Adrenal gland (tissue), 12 donors: ENCODE results near the gene EIF5B. TPM values are rescaled to one million over a fixed set of nuclear protein-coding genes. Genes with fewer than 3 reads are reported as not detected.

Experiments
- DNase-seq, 7 donors: peaks; one replicate each; pipeline ENCODE4 v3.0.0-alpha.2; 2019 to 2020
- H3K27ac ChIP-seq, 5 donors: fragments of 200-600 bp; sonication (generic) in 4 of 5; 1 replicate in 3 of 5; 2 replicates in 2 of 5; pipeline versions ENCODE4 v1.5.1 to v1.8.0; 2016 to 2020; ENCODE audit warnings: mild to moderate bottlenecking in 1 of 5
- H3K27me3 ChIP-seq: fragments of 200-600 bp; 2 replicates; pipeline ENCODE4 v1.8.0; 2021
- H3K36me3 ChIP-seq, 2 donors: fragments of 200-600 bp; replicated peaks in 1 of 2; 1 replicate in 1 of 2; 2 replicates in 1 of 2; pipeline versions ENCODE4 v1.5.1 to v1.8.0; 2018 to 2022
- H3K4me1 ChIP-seq, 2 donors: fragments of 200-600 bp; replicated peaks in 1 of 2; 1 replicate in 1 of 2; 2 replicates in 1 of 2; pipeline versions ENCODE4 v1.5.1 to v1.8.0; 2018 to 2021
- H3K4me3 ChIP-seq, 4 donors: fragments of 200-600 bp; sonication (generic) in 3 of 4; one replicate each; pipeline ENCODE4 v1.5.1; 2016 to 2018
- H3K9me3 ChIP-seq, 3 donors: fragments of 200-600 bp; sonication (generic) in 1 of 3; replicated peaks in 1 of 3; 1 replicate in 2 of 3; 2 replicates in 1 of 3; pipeline versions ENCODE4 v1.5.1 to v1.8.0; 2016 to 2021
- POLR2A ChIP-seq, 2 donors: fragments of 450-650 bp; IDR thresholded peaks; one replicate each; pipeline ENCODE4 v1.6.1; 2017; ENCODE audit warnings: antibody characterized with exemption in 2 of 2, mild to moderate bottlenecking in 2 of 2, moderate library complexity in 1 of 2
- WGBS, 4 donors: extraction: QIAGEN DNeasy Blood & Tissue Kit in 2 of 4; methylation state at CpG; one replicate each; pipeline versions ENCODE4 v1.1.5 to v1.1.7; 2013 to 2017; 5-methylcytosine and 5-hydroxymethylcytosine counted together
- intact Hi-C, 2 donors: fragments of 100-400 bp; cut with DNase I; formaldehyde crosslinking; loops; one replicate each; pipeline versions ENCODE4 v1.14.1 to v1.15.0; 2022 to 2023
- polyA plus RNA-seq, 3 donors: library from polyadenylated mRNA; stranded (reverse); fragments of 200-250 nt in 2 of 3; fragments of 350-450 nt in 1 of 3; fragmentation: Illumina TruSeq in 1 of 3; extraction: RNeasy Lipid Tissue Mini Kit (QIAGEN cat#74804) in 1 of 3; gene quantifications; one replicate each; pipeline ENCODE4 v1.2.3, GENCODE V29; 2013 to 2014
- total RNA-seq, 9 donors: library from RNA; depleted of rRNA in 4 of 9; stranded (reverse); fragments of >200 nt in 4 of 9; fragments of 120-200 nt in 1 of 9; fragmentation: NEBNext Ultra II Directional in 1 of 9; extraction: Animal tissue kit (Norgen Biotek cat#: 25700) in 1 of 9; gene quantifications; one replicate each; pipeline versions ENCODE4 v1.1.0 to v1.2.4, GENCODE V29; 2013 to 2023
- TF ChIP-seq, protein P1 (sequence below), 6 experiments: fragments of 450-650 bp in 4 of 6; fragments of 200-600 bp in 2 of 6; sonication (generic) in 1 of 6; IDR thresholded peaks; 1 replicate in 5 of 6; 2 replicates in 1 of 6; pipeline versions ENCODE4 v1.5.1 to v1.8.0; 2016 to 2021; ENCODE audit warnings: antibody characterized with exemption in 6 of 6, mild to moderate bottlenecking in 2 of 6, moderate library complexity in 1 of 6
- donor health status: healthy with polysubstance abuse.
- donor health status: Bipolar disorder and iron deficiency.
- donor health status: DM: yes; HTN: yes; CAD: no.
- donor health status: DM: no; HTN: no; CAD: no.
- donor health status: DM: no; HTN: no; CAD: no.
- donor health status: DM: yes; HTN: yes; CAD: no.

The EIF5B gene
- total and polyA plus RNA-seq, 12 donors, result 11.1 to 71.3 (median 27.4) TPM

DNA sequence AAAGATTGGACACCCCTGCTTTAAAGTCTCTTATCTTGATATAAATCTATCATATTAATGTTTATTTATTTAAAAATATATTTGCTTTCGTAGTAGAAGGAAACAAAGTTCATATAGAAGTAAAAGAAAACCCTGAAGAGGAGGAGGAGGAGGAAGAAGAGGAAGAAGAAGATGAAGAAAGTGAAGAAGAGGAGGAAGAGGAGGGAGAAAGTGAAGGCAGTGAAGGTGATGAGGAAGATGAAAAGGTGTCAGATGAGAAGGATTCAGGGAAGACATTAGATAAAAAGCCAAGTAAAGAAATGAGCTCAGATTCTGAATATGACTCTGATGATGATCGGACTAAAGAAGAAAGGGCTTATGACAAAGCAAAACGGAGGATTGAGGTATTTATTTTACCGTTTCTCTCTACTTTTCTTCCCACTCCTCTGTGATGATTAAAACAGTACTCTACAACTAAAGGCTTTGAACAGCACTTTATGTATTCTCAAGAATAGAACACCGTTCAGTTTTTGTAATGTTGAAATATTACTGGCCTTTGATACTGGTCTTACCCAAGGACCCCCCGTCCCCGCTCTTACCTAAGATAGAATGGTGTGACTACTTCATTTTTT is 39.2 kb downstream of the EIF5B start:
- Histone ChIP-seq H3K27me3 (no peaks in the 10 kb centered on the region), H3K27ac (no peak overlapping the region), H3K4me1 (no peaks in the 10 kb centered on the region), H3K4me3 (no peak overlapping the region), H3K9me3 (no peaks in the 10 kb centered on the region), H3K36me3 (peaks cover 0 to 57% of the 10 kb centered on the region in 2 donors)
- TF ChIP-seq, protein P1, sequence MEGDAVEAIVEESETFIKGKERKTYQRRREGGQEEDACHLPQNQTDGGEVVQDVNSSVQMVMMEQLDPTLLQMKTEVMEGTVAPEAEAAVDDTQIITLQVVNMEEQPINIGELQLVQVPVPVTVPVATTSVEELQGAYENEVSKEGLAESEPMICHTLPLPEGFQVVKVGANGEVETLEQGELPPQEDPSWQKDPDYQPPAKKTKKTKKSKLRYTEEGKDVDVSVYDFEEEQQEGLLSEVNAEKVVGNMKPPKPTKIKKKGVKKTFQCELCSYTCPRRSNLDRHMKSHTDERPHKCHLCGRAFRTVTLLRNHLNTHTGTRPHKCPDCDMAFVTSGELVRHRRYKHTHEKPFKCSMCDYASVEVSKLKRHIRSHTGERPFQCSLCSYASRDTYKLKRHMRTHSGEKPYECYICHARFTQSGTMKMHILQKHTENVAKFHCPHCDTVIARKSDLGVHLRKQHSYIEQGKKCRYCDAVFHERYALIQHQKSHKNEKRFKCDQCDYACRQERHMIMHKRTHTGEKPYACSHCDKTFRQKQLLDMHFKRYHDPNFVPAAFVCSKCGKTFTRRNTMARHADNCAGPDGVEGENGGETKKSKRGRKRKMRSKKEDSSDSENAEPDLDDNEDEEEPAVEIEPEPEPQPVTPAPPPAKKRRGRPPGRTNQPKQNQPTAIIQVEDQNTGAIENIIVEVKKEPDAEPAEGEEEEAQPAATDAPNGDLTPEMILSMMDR (IDR thresholded peaks at IDR 0.05), result no peak
- TF ChIP-seq POLR2A (IDR thresholded peaks at IDR 0.05), result no peak
- intact Hi-C loops, result no loop called here
- DNase-seq, result no peak
- 89 to 96% (median 95%) methylated on average over 7 of the region's 7 CpGs for WGBS, 4 donors

DNA sequence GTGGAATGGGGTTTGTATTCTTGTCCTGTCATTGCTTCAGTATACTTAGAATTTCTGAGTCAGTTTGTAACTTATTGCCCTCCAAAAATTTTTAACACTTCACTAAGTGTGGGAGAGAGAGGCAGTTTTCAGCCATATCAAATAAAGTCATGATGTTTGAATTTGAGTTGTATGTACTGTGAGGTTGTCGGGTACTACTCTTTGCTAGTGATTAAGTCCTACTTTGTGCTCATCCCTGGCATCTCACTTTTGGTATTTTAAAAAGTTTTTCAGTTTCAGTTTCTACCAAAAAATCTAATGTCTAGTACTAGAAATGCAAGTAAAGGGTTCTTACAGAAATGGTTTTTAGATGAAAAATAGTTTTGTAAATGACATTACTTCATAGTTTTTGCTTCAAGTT is 40.7 kb downstream of the EIF5B start:
- Histone ChIP-seq H3K27me3 (no peaks in the 10 kb centered on the region), H3K4me3 (no peak overlapping the region), H3K27ac (no peak overlapping the region), H3K9me3 (no peaks in the 10 kb centered on the region), H3K36me3 (peaks cover 0 to 50% of the 10 kb centered on the region in 2 donors), H3K4me1 (no peaks in the 10 kb centered on the region)
- TF ChIP-seq, protein P1 (IDR thresholded peaks at IDR 0.05), result no peak
- TF ChIP-seq POLR2A (IDR thresholded peaks at IDR 0.05), result no peak
- DNase-seq, result no peak
- WGBS, 4 donors, result 90 to 97% (median 96%) methylated on average over 1 of the region's 1 CpG
- intact Hi-C loops, result no loop called here

DNA sequence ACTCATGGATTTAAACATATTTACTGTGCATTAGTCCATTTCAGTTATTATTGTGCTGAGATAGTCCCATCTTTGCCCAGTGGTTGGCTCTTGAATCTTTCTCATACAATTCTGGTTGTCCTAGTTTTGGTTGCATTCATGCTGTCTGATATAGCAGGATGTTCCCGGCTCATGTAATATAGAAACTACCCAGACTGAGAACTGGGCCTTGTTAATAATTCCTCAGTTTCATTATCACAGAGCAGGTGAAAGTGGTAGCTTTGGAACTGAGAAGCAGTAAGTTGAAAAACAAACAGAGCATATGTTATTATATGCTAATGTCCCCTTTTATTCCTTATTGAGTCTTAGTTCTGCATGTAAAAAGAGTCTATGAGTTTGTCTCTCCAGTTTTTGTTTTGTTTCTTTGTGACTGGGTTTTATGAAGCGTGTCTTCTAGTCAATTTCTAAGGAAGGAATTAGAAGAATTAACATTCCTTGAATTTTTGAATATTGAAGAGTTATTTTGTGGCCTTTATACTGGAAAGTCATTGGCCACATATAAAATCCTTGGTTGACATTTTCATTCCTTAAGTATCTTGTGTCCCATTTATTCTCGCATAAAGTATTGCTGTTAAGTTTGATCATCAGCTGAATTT is 43.3 kb downstream of the EIF5B start:
- intact Hi-C loops, result no loop called here
- Histone ChIP-seq H3K4me3 (no peak overlapping the region), H3K27me3 (no peaks in the 10 kb centered on the region), H3K4me1 (no peaks in the 10 kb centered on the region), H3K27ac (no peak overlapping the region), H3K9me3 (no peaks in the 10 kb centered on the region), H3K36me3 (peaks cover 0 to 49% of the 10 kb centered on the region in 2 donors)
- TF ChIP-seq, protein P1 (IDR thresholded peaks at IDR 0.05), result no peak
- no peak for TF ChIP-seq POLR2A (IDR thresholded peaks at IDR 0.05)
- WGBS, 4 donors, result 89 to 93% (median 91%) methylated on average over 3 of the region's 3 CpGs
- DNase-seq, result no peak

GRCh38 chr2:99382143-99382542 is 45.0 kb downstream of the EIF5B start:
- WGBS, 4 donors, result 98 to 100% (median 98%) methylated on average over 2 of the region's 2 CpGs
- DNase-seq, result no peak
- Histone ChIP-seq H3K27me3 (no peaks in the 10 kb centered on the region), H3K36me3 (peaks cover 0 to 36% of the 10 kb centered on the region in 2 donors), H3K4me1 (no peaks in the 10 kb centered on the region), H3K9me3 (no peaks in the 10 kb centered on the region), H3K27ac (no peak overlapping the region), H3K4me3 (no peak overlapping the region)
- intact Hi-C loops, result no loop called here
- TF ChIP-seq, protein P1 (IDR thresholded peaks at IDR 0.05), result no peak
- no peak for TF ChIP-seq POLR2A (IDR thresholded peaks at IDR 0.05)
